DOHH2 (cell line): ENCODE measurements around the gene SIT1.

ENCODE experiments used
- H3F3A ChIP-seq: fragments of 200-600 bp; sonication (generic), shearing (Covaris generic); 2 replicates; pipeline ENCODE4 v1.6.0; 2016; ENCODE audit warnings: antibody characterized with exemption, mild to moderate bottlenecking; ENCODE audit not compliant: control insufficient read depth, insufficient read depth
- H3K27ac ChIP-seq: fragments of 200-600 bp; sonication (generic); 2 replicates; pipeline ENCODE4 v1.5.1; 2014; ENCODE audit warnings: low read depth, mild to moderate bottlenecking, low read length, moderate library complexity
- H3K27me3 ChIP-seq: fragments of 200-600 bp; sonication (generic); 2 replicates; pipeline ENCODE4 v1.6.1; 2014; ENCODE audit warnings: mild to moderate bottlenecking, low read length, mixed read lengths; ENCODE audit not compliant: control insufficient read depth
- H3K36me3 ChIP-seq: fragments of 200-600 bp; sonication (generic); 2 replicates; pipeline ENCODE4 v1.6.1; 2014; ENCODE audit warnings: mild to moderate bottlenecking, low read length, moderate library complexity, mixed read lengths; ENCODE audit not compliant: control insufficient read depth
- H3K4me1 ChIP-seq: fragments of 200-600 bp; sonication (generic); 2 replicates; pipeline ENCODE4 v1.6.1; 2014; ENCODE audit warnings: mild to moderate bottlenecking, low read length, mixed read lengths; ENCODE audit not compliant: control insufficient read depth
- H3K4me2 ChIP-seq: fragments of 200-600 bp; sonication (generic); 2 replicates; pipeline ENCODE4 v1.6.0; 2014; ENCODE audit warnings: mild to moderate bottlenecking, low read length, moderate library complexity
- H3K4me3 ChIP-seq: fragments of 200-600 bp; sonication (generic); 2 replicates; pipeline ENCODE4 v1.5.1; 2014; ENCODE audit warnings: mild to moderate bottlenecking, low read length, mixed read lengths
- H3K79me2 ChIP-seq: fragments of 200-600 bp; sonication (generic); 2 replicates; pipeline ENCODE4 v1.6.1; 2014; ENCODE audit warnings: mild to moderate bottlenecking, low read length, mixed read lengths; ENCODE audit not compliant: control insufficient read depth
- H3K9me2 ChIP-seq: fragments of 200-600 bp; sonication (generic); replicated peaks from 2 replicates; pipeline ENCODE4 v1.6.1; 2014; ENCODE audit warnings: mild to moderate bottlenecking, low read length, mixed read lengths; ENCODE audit not compliant: control insufficient read depth
- H3K9me3 ChIP-seq: fragments of 200-600 bp; sonication (generic); 2 replicates; pipeline ENCODE4 v1.6.1; 2014; ENCODE audit warnings: antibody characterized with exemption, low read length, mixed read lengths; ENCODE audit not compliant: control insufficient read depth, insufficient read depth
- H4K20me1 ChIP-seq: fragments of 200-600 bp; sonication (generic); 2 replicates; pipeline ENCODE4 v1.6.0; 2014; ENCODE audit warnings: low read depth, mild to moderate bottlenecking, antibody characterized with exemption, low read length, moderate library complexity; ENCODE audit not compliant: control insufficient read depth, insufficient read depth
- EZH2phosphoT487 ChIP-seq: fragments of 200-600 bp; sonication (generic); IDR thresholded peaks from 2 replicates; pipeline ENCODE4 v1.6.1; 2017; ENCODE audit warnings: borderline replicate concordance, mild to moderate bottlenecking, antibody characterized with exemption, low read length, moderate library complexity, mixed read lengths
- TF ChIP-seq, protein P1 (sequence below): fragments of 200-600 bp; sonication (generic); IDR thresholded peaks from one replicate; pipeline ENCODE4 v1.5.1; 2014; ENCODE audit warnings: antibody characterized with exemption, mild to moderate bottlenecking, low read depth, low read length; ENCODE audit not compliant: poor library complexity, severe bottlenecking

Gene SIT1

DNA sequence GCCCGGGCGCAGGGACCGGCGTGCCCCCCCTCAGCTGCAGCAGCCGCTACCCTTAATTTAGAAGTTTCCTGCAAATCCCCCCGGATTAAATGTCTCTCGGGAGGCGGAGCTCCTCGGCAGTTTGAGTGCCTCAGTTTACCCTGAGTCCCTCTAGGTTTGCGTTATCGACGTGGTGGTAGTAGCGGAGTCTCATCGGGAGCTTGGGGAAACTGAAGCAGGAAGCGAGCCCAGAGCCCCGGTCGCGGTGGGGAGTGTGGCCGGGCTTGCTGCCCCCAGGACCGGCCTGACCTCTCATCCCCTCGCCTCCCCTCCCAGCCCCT, 39.5 kb upstream of the SIT1 start:
- H3K9me2 ChIP-seq: no peaks in the 10 kb centered on the region
- H3K4me3 ChIP-seq: peak overlapping the region; percentile 81
- H3K27ac ChIP-seq: no peak overlapping the region
- TF ChIP-seq EZH2phosphoT487: no peak
- TF ChIP-seq, protein P1, sequence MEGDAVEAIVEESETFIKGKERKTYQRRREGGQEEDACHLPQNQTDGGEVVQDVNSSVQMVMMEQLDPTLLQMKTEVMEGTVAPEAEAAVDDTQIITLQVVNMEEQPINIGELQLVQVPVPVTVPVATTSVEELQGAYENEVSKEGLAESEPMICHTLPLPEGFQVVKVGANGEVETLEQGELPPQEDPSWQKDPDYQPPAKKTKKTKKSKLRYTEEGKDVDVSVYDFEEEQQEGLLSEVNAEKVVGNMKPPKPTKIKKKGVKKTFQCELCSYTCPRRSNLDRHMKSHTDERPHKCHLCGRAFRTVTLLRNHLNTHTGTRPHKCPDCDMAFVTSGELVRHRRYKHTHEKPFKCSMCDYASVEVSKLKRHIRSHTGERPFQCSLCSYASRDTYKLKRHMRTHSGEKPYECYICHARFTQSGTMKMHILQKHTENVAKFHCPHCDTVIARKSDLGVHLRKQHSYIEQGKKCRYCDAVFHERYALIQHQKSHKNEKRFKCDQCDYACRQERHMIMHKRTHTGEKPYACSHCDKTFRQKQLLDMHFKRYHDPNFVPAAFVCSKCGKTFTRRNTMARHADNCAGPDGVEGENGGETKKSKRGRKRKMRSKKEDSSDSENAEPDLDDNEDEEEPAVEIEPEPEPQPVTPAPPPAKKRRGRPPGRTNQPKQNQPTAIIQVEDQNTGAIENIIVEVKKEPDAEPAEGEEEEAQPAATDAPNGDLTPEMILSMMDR: no peak
- H3K4me1 ChIP-seq: peaks cover 49% of the 10 kb centered on the region
- no peaks in the 10 kb centered on the region for H4K20me1 ChIP-seq
- no peaks in the 10 kb centered on the region for H3K79me2 ChIP-seq
- peaks cover 8% of the 10 kb centered on the region; the same call in 1 of the 2 replicates for H3F3A ChIP-seq
- H3K9me3 ChIP-seq: no peaks in the 10 kb centered on the region
- H3K36me3 ChIP-seq: no peaks in the 10 kb centered on the region
- peak overlapping the region; percentile 95 for H3K4me2 ChIP-seq
- no peaks in the 10 kb centered on the region for H3K27me3 ChIP-seq

DNA sequence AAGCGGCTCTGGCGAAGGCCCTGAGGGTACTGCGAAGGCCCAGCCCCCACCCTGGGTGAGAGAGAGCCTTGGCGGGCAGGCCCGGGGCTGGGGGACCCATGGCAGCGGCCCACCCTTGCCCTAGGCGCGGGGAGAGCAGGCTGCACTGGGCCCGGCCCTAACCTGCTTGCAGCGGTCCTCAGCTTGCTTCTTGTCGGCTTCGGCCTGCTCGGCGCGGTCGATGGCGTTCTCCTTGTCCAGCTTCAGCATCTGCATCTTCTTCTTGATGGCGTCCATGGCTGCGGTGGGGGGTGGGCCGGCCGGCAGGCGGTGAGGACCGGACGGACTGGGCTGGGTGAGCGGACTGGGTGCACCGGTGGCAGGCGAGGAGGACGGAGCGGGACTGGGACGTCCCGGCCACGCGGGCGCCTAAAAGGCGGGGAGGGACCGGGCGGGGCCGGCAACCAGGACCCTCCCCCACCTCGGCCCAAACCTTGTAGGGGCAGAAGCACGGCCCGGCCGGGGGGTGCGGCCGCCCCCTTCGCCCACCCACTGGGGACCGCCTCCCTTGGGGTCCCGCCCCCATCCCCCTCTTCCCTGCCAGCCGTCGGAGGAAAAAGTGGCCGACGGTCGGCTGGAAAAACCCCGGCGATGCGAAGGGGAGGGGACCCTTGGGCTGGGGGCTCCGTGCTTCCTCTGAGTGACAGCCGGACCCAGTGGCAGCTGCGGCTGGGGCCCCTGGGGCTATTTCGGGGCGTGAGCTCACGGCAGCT, 39.0 kb upstream of the SIT1 start, which contains the start of gene TPM2:
TPM2 (minus strand) TSS at position 384 of the 752 bp plus-strand sequence; CDS start at position 276, 108 bp downstream.
- Histone ChIP-seq H3K4me1 (peaks cover 49% of the 10 kb centered on the region), H3K27ac (peak within 1 kb of the TSS; percentile 30), H3F3A (peaks cover 8% of the 10 kb centered on the region; the same call in 1 of the 2 replicates), H3K9me2 (no peaks in the 10 kb centered on the region), H3K27me3 (no peaks in the 10 kb centered on the region), H3K4me2 (peak within 1 kb of the TSS; percentile 95), H3K4me3 (peak within 1 kb of the TSS; percentile 81), H3K36me3 (no peaks in the 10 kb centered on the region), H4K20me1 (no peaks in the 10 kb centered on the region), H3K9me3 (no peaks in the 10 kb centered on the region), H3K79me2 (no peaks in the 10 kb centered on the region)
- TF ChIP-seq, protein P1: no peak
- TF ChIP-seq EZH2phosphoT487: no peak

DNA sequence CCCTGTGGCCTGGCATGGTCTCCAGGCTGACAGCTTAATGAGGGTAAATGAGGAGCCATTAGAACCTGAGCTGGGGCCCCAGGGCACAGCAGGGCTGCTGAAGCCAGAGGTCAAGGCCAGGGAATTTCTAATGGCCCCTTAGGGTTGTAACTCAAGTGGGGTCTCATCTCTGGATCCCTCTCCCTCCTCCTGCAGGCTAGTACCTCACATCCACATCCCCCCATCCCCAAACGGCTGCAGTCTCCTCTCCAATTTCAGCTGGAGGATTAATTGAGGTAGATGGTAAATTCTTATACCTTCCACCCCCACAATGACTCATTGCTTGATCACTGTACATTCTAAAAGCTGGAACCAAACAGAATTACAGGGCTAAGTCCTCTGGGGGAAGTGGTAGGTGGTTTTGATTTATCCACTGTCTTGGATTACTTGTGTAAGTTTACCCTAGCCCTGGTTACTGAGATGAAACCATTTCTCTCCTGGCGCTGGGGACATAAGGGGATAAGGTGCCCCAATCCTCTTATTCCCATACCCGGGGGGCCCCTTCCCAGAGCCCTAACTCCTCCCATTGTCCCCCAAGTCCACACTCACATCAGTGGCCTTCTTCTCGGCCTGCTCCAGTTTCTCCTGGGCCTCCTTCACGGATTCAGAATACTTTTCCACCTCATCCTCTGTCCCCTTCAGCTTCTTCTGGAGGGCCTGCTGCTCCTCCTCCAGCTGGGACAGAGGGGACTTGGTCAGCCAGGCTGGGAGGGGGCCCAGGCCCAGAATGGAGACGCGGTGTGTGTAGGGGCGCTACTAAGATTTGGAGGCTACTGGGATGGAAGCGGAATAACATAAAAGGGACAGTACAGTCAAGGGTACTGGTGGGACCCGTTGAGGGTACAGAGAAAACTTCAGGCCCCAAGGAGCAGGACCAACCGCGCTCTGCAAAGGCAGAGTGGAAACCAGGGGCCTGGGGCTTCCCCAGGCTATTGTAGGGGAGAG, 38.1 kb upstream of the SIT1 start:
- TF ChIP-seq, protein P1: no peak
- no peak for TF ChIP-seq EZH2phosphoT487
- Histone ChIP-seq H3F3A (peaks cover 8% of the 10 kb centered on the region; the same call in 1 of the 2 replicates), H3K9me3 (no peaks in the 10 kb centered on the region), H3K79me2 (no peaks in the 10 kb centered on the region), H3K36me3 (no peaks in the 10 kb centered on the region), H3K4me1 (peaks cover 49% of the 10 kb centered on the region), H3K9me2 (no peaks in the 10 kb centered on the region), H3K4me2 (no peak overlapping the region; the same call in 1 of the 2 replicates), H4K20me1 (no peaks in the 10 kb centered on the region), H3K27ac (no peak overlapping the region), H3K4me3 (no peak overlapping the region), H3K27me3 (no peaks in the 10 kb centered on the region)
